Small intestine (tissue), 16 donors: ENCODE results near the gene UBE2F. TPM values are rescaled to one million over a fixed set of nuclear protein-coding genes. Genes with fewer than 3 reads are reported as not detected.

Source experiments
- DNase-seq, 2 donors: peaks; one replicate each; pipeline versions ENCODE4 v3.0.0 to v3.0.0-alpha.2; 2013
- FAIRE-seq: peaks from 2 replicates; lab custom pipeline; 2012; peaks lifted over from hg19 to GRCh38; lab: Jason Lieb, UNC
- H3K27ac ChIP-seq, 3 donors: one replicate each; pipeline ENCODE4 v1.5.1; 2013; ENCODE audit warnings: low read length in 2 of 3, mild to moderate bottlenecking in 2 of 3, control low read depth in 1 of 3, inconsistent platforms in 1 of 3, low read depth in 1 of 3, moderate library complexity in 1 of 3
- H3K27me3 ChIP-seq, 3 donors: one replicate each; pipeline ENCODE4 v1.6.1; 2013; ENCODE audit warnings: low read length in 3 of 3, inconsistent platforms in 1 of 3; ENCODE audit not compliant: control insufficient read depth in 3 of 3, insufficient read depth in 3 of 3
- H3K36me3 ChIP-seq, 3 donors: one replicate each; pipeline ENCODE4 v1.6.1; 2013; ENCODE audit warnings: low read length in 3 of 3, inconsistent platforms in 1 of 3, low read depth in 1 of 3, mild to moderate bottlenecking in 1 of 3, moderate library complexity in 1 of 3; ENCODE audit not compliant: control insufficient read depth in 3 of 3, insufficient read depth in 2 of 3
- H3K4me1 ChIP-seq, 3 donors: one replicate each; pipeline ENCODE4 v1.6.1; 2013; ENCODE audit warnings: low read length in 2 of 3, inconsistent platforms in 1 of 3, low read depth in 1 of 3, mild to moderate bottlenecking in 1 of 3, moderate library complexity in 1 of 3; ENCODE audit not compliant: control insufficient read depth in 3 of 3, insufficient read depth in 2 of 3
- H3K4me3 ChIP-seq, 3 donors: one replicate each; pipeline ENCODE4 v1.5.1; 2013; ENCODE audit warnings: low read length in 3 of 3, control low read depth in 1 of 3, inconsistent platforms in 1 of 3, low read depth in 1 of 3, mild to moderate bottlenecking in 1 of 3, moderate library complexity in 1 of 3
- H3K9me3 ChIP-seq, 2 donors: one replicate each; pipeline ENCODE4 v1.6.1; 2013; ENCODE audit warnings: low read depth in 1 of 2, low read length in 1 of 2; ENCODE audit not compliant: control insufficient read depth in 2 of 2, insufficient read depth in 1 of 2
- WGBS, 3 donors: extraction: QIAGEN DNeasy Blood & Tissue Kit; methylation state at CpG; one replicate each; pipeline ENCODE4 v1.1.7; 2013; 5-methylcytosine and 5-hydroxymethylcytosine counted together
- long read RNA-seq, 10 donors: transcript quantifications; one replicate each; lab custom pipeline, GENCODE V29; 2026
- polyA plus RNA-seq, 4 donors: library from polyadenylated mRNA; stranded (reverse) in 3 of 4; unstranded in 1 of 4; fragments of 200-250 nt in 3 of 4; fragments of 120-200 nt in 1 of 4; gene quantifications; one replicate each; pipeline versions ENCODE4 v1.2.1 to v1.2.3, GENCODE V29; 2013
- donor health status: healthy with polysubstance abuse.
- donor health status: control.
- donor health status: control.
- donor health status: Bipolar disorder and iron deficiency.
- donor health status: healthy.

The UBE2F gene, protein sequence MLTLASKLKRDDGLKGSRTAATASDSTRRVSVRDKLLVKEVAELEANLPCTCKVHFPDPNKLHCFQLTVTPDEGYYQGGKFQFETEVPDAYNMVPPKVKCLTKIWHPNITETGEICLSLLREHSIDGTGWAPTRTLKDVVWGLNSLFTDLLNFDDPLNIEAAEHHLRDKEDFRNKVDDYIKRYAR
- 10 to 100 TPM; 39.7 to 64.2 (median 54.7) TPM for polyA plus RNA-seq
- long read RNA-seq, donor 1: 0 reads
- long read RNA-seq, donor 2, transcript UBE2F-201 (10 exons, 2,009 nt): major isoform, 5 of 6 reads
- long read RNA-seq, donor 2, partial matches to known transcripts: 0 of 6 reads
- long read RNA-seq, donor 2, other reads (novel, unspliced or antisense): 0 of 6 reads
- long read RNA-seq, donor 3, partial matches to known transcripts: 0 of 6 reads
- long read RNA-seq, donor 3, other reads (novel, unspliced or antisense): 0 of 6 reads
- long read RNA-seq, donor 4: 0 reads
- long read RNA-seq, donor 5, partial matches to known transcripts: 0 of 4 reads
- long read RNA-seq, donor 5, other reads (novel, unspliced or antisense): 0 of 4 reads
- long read RNA-seq, donor 6, transcript UBE2F-201 (10 exons, 2,009 nt): major isoform, 9 of 20 reads
- long read RNA-seq, donor 6, partial matches to known transcripts: 5 of 20 reads
- long read RNA-seq, donor 6, other reads (novel, unspliced or antisense): 0 of 20 reads
- long read RNA-seq, donor 7: 0 reads
- long read RNA-seq, donor 8, partial matches to known transcripts: 0 of 1 reads
- long read RNA-seq, donor 8, other reads (novel, unspliced or antisense): 0 of 1 reads
- long read RNA-seq, donor 9, partial matches to known transcripts: 0 of 1 reads
- long read RNA-seq, donor 9, other reads (novel, unspliced or antisense): 0 of 1 reads
- long read RNA-seq, donor 10, transcript UBE2F-201 (10 exons, 2,009 nt): major isoform, 11 of 18 reads
- long read RNA-seq, donor 10, partial matches to known transcripts: 6 of 18 reads
- long read RNA-seq, donor 10, other reads (novel, unspliced or antisense): 0 of 18 reads

GRCh38 chr2:237966565-237967462, at the start of gene UBE2F:
TSS of gene UBE2F (plus strand) at chr2:237967014. CDS start at chr2:237973108, 6,094 bp downstream.
- peak; percentile 97 to 99 for DNase-seq
- Histone ChIP-seq H3K4me1 (peaks cover 5 to 31% (median 6%) of the 10 kb centered on the region in 3 donors), H3K27ac (peak within 1 kb of the TSS; percentile 62 to 94 (median 81)), H3K36me3 (peaks cover 0 to 9% (median 0%) of the 10 kb centered on the region in 3 donors), H3K9me3 (peaks cover 0 to 16% of the 10 kb centered on the region in 2 donors), H3K4me3 (peak within 1 kb of the TSS; percentile 76 to 95 (median 85)), H3K27me3 (no peaks in the 10 kb centered on the region)
- no peak for FAIRE-seq
- WGBS, 3 donors: 0% methylated on average over 70 to 123 of the region's 123 CpGs

DNA sequence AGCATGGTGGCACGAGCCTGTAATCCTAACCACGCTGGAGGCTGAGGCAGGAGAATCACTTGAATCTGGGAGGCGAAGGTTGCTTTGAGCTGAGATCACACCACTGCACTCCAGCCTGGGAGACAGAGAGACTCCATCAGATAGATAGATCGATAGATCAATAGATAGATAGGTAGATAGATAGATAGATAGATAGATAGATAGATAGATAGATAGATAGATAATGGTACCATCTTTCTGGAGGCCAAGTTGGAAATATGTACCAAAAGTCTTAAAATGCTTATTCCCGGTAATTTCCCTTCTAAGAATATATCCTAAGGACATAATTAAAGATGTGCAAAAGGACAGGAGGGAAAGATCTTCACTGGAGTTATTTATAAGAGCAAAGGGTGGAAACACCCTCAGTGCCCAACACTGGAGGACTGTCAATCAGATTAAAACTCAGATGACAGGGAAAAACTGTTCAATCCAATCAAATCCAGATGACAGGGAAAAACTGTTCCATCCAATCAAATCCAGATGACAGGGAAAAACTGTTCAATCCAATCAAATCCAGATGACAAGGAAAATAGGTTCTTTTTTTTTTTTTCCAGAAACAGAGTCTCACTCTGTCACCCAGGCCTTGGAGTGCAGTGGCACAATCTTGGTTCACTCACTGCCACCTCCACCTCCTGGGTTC, 49.0 kb upstream of the UBE2F start:
- FAIRE-seq: no peak

DNA sequence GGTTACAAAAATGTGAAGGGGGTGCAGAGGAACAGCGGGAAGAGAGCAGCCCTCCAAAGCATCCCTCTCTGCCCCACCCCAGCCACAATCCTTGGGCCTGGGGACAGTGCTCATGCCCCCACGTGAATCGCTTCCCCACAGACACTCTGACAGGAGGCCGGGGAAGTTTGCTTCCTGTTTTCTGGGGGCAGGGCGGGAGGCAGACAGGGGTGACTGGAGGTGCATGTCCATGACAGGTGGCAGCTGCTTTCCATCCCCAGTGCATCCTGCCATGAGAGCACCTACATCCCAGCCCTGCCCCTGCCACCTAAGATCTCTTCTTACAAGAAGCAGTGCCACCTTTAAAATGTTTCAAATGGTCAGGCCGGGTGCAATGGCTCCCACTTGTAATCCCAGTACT, 47.2 kb upstream of the UBE2F start:
- H3K27ac ChIP-seq: no peak overlapping the region
- H3K27me3 ChIP-seq: no peaks in the 10 kb centered on the region
- DNase-seq (no peak), FAIRE-seq (no peak)
- H3K4me3 ChIP-seq: no peak overlapping the region
- peaks cover 0 to 12% (median 0%) of the 10 kb centered on the region in 3 donors for H3K4me1 ChIP-seq
- H3K9me3 ChIP-seq: no peaks in the 10 kb centered on the region
- no peaks in the 10 kb centered on the region for H3K36me3 ChIP-seq
- 57 to 90% (median 67%) methylated on average over 6 of the region's 6 CpGs for WGBS, 3 donors

More for the DNA sequence above, 49.0 kb upstream of the UBE2F start:
- WGBS, 3 donors: 85 to 93% (median 89%) methylated on average over 5 of the region's 5 CpGs
- peaks cover 0 to 4% (median 0%) of the 10 kb centered on the region in 3 donors for H3K4me1 ChIP-seq
- no peak for DNase-seq
- peaks cover 0 to 9% (median 0%) of the 10 kb centered on the region in 3 donors for H3K36me3 ChIP-seq
- no peak overlapping the region for H3K4me3 ChIP-seq
- no peaks in the 10 kb centered on the region for H3K9me3 ChIP-seq
- no peaks in the 10 kb centered on the region for H3K27me3 ChIP-seq
- H3K27ac ChIP-seq: no peak overlapping the region

- peaks cover 0 to 12% (median 0%) of the 10 kb centered on the region in 3 donors for H3K4me1 ChIP-seq
- H3K27me3 ChIP-seq: no peaks in the 10 kb centered on the region
- FAIRE-seq: no peak
- H3K27ac ChIP-seq: no peak overlapping the region
- no peak for DNase-seq
- H3K4me3 ChIP-seq: no peak overlapping the region
- no peaks in the 10 kb centered on the region for H3K9me3 ChIP-seq
- no peaks in the 10 kb centered on the region for H3K36me3 ChIP-seq
- 81 to 88% (median 85%) methylated on average over 14 of the region's 14 CpGs for WGBS, 3 donors
Observed at GRCh38 chr2:237920673-237921072, 46.1 kb upstream of the UBE2F start.

- Histone ChIP-seq H3K9me3 (no peaks in the 10 kb centered on the region), H3K4me3 (no peak overlapping the region), H3K27ac (no peak overlapping the region), H3K36me3 (no peaks in the 10 kb centered on the region), H3K4me1 (peaks cover 0 to 12% (median 0%) of the 10 kb centered on the region in 3 donors), H3K27me3 (no peaks in the 10 kb centered on the region)
- 88 to 92% (median 88%) methylated on average over 10 of the region's 10 CpGs for WGBS, 3 donors
- FAIRE-seq (no peak), DNase-seq (no peak)
Observed at GRCh38 chr2:237921967-237922492, 44.8 kb upstream of the UBE2F start.

DNA sequence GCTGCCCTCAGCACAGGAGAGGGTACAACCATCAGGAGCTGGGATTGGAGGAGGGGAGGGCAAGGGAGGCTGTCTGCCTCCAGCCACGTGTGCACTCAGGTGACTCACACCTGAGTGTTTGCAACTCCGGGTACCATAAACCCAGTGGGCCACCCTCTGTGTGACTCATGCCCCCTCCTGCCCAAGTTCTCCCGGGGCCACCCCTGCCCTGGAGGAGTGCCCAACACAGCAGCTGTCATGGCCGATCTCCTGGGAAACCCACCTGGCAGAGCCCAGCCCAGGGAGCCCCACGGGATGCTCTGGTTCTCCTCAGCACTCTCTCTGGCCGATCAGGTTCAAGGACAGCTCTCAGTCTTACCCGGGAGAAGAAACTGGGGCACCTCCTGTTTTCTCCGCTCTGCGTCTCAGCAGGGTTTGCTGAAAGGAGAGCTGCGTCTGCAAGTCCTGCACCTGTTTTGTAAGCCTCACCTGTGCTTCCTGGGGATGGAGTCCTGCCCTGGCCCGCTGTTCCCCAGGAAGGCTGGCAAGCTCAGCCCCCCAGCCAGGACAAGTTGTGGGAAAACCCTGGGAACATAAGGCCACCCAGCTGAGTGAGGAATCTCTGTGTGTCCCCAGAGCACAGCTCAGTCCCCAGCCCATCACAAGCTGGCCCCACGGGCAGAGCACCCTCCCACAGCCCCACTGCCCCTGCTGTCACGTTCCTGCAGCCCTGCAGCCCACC, 44.0 kb upstream of the UBE2F start:
- 7 to 42% (median 26%) methylated on average over 13 of the region's 13 CpGs for WGBS, 3 donors
- no peaks in the 10 kb centered on the region for H3K36me3 ChIP-seq
- peak overlapping the region; percentile 59 to 79 (median 69) for H3K27ac ChIP-seq
- H3K4me1 ChIP-seq: peaks cover 0 to 12% (median 0%) of the 10 kb centered on the region in 3 donors
- H3K27me3 ChIP-seq: no peaks in the 10 kb centered on the region
- FAIRE-seq (no peak), DNase-seq (peak; percentile 87 to 88)
- H3K9me3 ChIP-seq: no peaks in the 10 kb centered on the region
- H3K4me3 ChIP-seq: peak overlapping the region in 2 of 3 donors; percentile 23 to 51
